ENCODE measurements around the gene PDRG1. TPM values are rescaled to one million over a fixed set of nuclear protein-coding genes. Genes with fewer than 3 reads are reported as not detected.

Gene PDRG1
- polyA plus RNA-seq, 2 of the 4 experiments (the other 2 are of a cell fraction) = 20.7 to 25.2 TPM

- H3K9me3 ChIP-seq = no peaks in the 10 kb centered on the region
- CTCF ChIA-PET = interaction anchor here (0.7 to 5.1 kb wide), 9 partner anchors 10 to 147 kb away, joined by 3 to 35 read pairs (median 6); partner anchors contain the start of gene PDRG1
- DNase-seq (ENCODE audit: low read depth in 1 of 2, low spot score in 1 of 2) (no peak), FAIRE-seq (no peak), ATAC-seq (no peak)
- no peak overlapping the region for H3K4me3 ChIP-seq
- no peak overlapping the region for H3K4me2 ChIP-seq
- 22% methylated on average over 5 of the region's 5 CpGs for WGBS (ENCODE audit: missing lambda C conversion rate)
- POLR2A ChIA-PET = no interaction called here
- peaks cover 6% of the 10 kb centered on the region; the same call in 2 of the 3 replicates for H3K4me1 ChIP-seq
- no peak overlapping the region for H3K27ac ChIP-seq
- TF ChIP-seq HMGXB4 (CRISPR knock-in tag; IDR thresholded peaks at IDR 0.05; ENCODE audit: borderline replicate concordance) (no peak), POLR2AphosphoS2 (conservative IDR thresholded peaks at IDR 0.05; ENCODE audit: low read length) (no peak), HOXA7 (CRISPR knock-in tag; IDR thresholded peaks at IDR 0.05) (no peak), SMC3 (IDR thresholded peaks at IDR 0.05) (no peak), SREBF2 (IDR thresholded peaks at IDR 0.05) (no peak), RARB (CRISPR knock-in tag; IDR thresholded peaks at IDR 0.05) (no peak), HDAC2 (IDR thresholded peaks at IDR 0.05) (no peak), ESRRA (IDR thresholded peaks at IDR 0.05; ENCODE audit: borderline replicate concordance, low read length) (no peak), JUNB (IDR thresholded peaks at IDR 0.05) (no peak), EP300 (IDR thresholded peaks at IDR 0.05) (no peak), CEBPB (IDR thresholded peaks at IDR 0.05) (no peak), MAZ (IDR thresholded peaks at IDR 0.05; ENCODE audit: borderline replicate concordance, low read depth, low read length) (no peak), CBX8 (IDR thresholded peaks at IDR 0.05) (no peak), CBX2 (IDR thresholded peaks at IDR 0.05; ENCODE audit: borderline replicate concordance, low read depth) (no peak), PHF8 (IDR thresholded peaks at IDR 0.05; ENCODE audit: borderline replicate concordance, low read depth) (no peak), KDM1A (IDR thresholded peaks at IDR 0.05; ENCODE audit: low read depth) (no peak), RAD21 (conservative IDR thresholded peaks at IDR 0.05 in 1 of 2, IDR thresholded peaks at IDR 0.05 in 1 of 2) (no peak)
Measured at GRCh38 chr20:31969991-31970390, 18.1 kb upstream of the PDRG1 start.

- H3K4me1 ChIP-seq = peaks cover 6% of the 10 kb centered on the region; the same call in 2 of the 3 replicates
- TF ChIP-seq HMGXB4 (CRISPR knock-in tag; IDR thresholded peaks at IDR 0.05; ENCODE audit: borderline replicate concordance) (no peak), NFE2L2 (conservative IDR thresholded peaks at IDR 0.05; ENCODE audit: low read length) (no peak), ZNF302 (CRISPR knock-in tag; IDR thresholded peaks at IDR 0.05) (0 out of 2 replicates have a peak, but pooled peaks have one; percentile 29), EP300 (IDR thresholded peaks at IDR 0.05) (no peak), ZFP36 (IDR thresholded peaks at IDR 0.05; ENCODE audit: borderline replicate concordance, partially characterized antibody) (no peak), CBX8 (IDR thresholded peaks at IDR 0.05) (no peak), RARB (CRISPR knock-in tag; IDR thresholded peaks at IDR 0.05) (no peak), EHF (CRISPR knock-in tag; IDR thresholded peaks at IDR 0.05) (peak; percentile 98), HOXB5 (CRISPR knock-in tag; IDR thresholded peaks at IDR 0.05) (peak; percentile 98), MAFK (IDR thresholded peaks at IDR 0.05; ENCODE audit: partially characterized antibody) (no peak), RFX5 (IDR thresholded peaks at IDR 0.05) (no peak), FOXS1 (CRISPR knock-in tag; IDR thresholded peaks at IDR 0.05) (peak; percentile 97), POLR2A (IDR thresholded peaks at IDR 0.05; ENCODE audit: low read length) (no peak), ZSCAN20 (CRISPR knock-in tag; IDR thresholded peaks at IDR 0.05) (peak; percentile 97), ESRRA (IDR thresholded peaks at IDR 0.05; ENCODE audit: borderline replicate concordance, low read length) (no peak), ELK1 (IDR thresholded peaks at IDR 0.05; ENCODE audit: low read depth, low read length) (no peak), GATA3 (IDR thresholded peaks at IDR 0.05; ENCODE audit: borderline replicate concordance) (no peak), PHF8 (IDR thresholded peaks at IDR 0.05; ENCODE audit: borderline replicate concordance, low read depth) (no peak), RAD21 (conservative IDR thresholded peaks at IDR 0.05 in 1 of 2, IDR thresholded peaks at IDR 0.05 in 1 of 2) (no peak)
- TF ChIP-seq, protein P1, sequence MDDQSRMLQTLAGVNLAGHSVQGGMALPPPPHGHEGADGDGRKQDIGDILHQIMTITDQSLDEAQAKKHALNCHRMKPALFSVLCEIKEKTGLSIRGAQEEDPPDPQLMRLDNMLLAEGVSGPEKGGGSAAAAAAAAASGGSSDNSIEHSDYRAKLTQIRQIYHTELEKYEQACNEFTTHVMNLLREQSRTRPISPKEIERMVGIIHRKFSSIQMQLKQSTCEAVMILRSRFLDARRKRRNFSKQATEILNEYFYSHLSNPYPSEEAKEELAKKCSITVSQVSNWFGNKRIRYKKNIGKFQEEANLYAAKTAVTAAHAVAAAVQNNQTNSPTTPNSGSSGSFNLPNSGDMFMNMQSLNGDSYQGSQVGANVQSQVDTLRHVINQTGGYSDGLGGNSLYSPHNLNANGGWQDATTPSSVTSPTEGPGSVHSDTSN (IDR thresholded peaks at IDR 0.05) = no peak
Measured at GRCh38 chr20:31968291-31969126, 16.7 kb upstream of the PDRG1 start.

More at GRCh38 chr20:31968291-31969126, 16.7 kb upstream of the PDRG1 start:
- ChIA-PET CTCF (interaction anchor here (0.6 to 5.1 kb wide), 8 partner anchors 9 to 145 kb away, joined by 3 to 35 read pairs (median 5); partner anchors contain the start of gene PDRG1), POLR2A (no interaction called here)
- peak; percentile 82 to 89 for ATAC-seq
- peak; percentile 44 to 81 for DNase-seq (ENCODE audit: low read depth in 1 of 2, low spot score in 1 of 2)
- Histone ChIP-seq H3K4me3 (no peak overlapping the region; the same call in 2 of the 3 replicates), H3K27ac (no peak overlapping the region), H3K4me2 (peak overlapping the region; percentile 47; the same call in 2 of the 3 replicates), H3K9me3 (no peaks in the 10 kb centered on the region)
- FAIRE-seq = no peak
- WGBS (ENCODE audit: missing lambda C conversion rate) = 47% methylated on average over 6 of the region's 57 CpGs
